Measurements from ENCODE around the gene RBFOX1.

RBFOX1 gene

DNA sequence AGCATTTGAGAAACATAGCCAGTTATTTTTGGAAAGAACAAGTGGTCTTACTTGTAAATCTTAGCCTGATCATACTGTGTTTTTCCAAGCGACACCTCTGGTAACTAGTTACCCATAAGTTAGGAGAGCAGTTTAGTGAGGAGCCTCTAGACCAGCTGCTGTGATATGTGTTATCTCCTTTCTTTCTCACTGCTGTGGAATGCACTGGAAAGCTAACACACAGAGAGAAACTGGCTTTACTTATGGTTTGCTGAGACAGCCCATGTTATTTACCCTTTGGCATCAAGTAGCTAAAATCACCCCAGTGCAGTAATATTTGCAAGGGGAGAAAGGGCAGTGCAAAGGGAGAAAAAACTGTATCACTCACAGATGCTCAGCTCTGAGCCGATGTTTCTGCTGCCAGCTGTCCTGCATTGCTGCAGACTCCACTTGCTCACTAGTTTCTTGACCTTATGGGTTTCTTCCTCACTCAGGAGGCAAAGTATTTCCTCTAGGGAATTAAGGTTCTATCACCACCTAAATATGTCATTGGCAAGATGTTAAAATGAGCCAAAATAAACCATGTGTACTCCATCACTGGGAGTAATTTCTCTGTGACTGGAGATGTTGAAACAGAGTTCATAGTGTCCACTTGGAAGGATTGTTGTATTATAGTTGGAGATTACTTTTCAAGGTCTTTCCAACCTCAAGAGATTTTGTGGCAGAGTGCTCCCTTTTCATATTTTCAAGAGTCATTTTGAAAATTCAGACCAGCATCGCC is 2.3 kb downstream of the RBFOX1 start:
- DNase-seq (ENCODE audit: low read depth) = no peak

DNA sequence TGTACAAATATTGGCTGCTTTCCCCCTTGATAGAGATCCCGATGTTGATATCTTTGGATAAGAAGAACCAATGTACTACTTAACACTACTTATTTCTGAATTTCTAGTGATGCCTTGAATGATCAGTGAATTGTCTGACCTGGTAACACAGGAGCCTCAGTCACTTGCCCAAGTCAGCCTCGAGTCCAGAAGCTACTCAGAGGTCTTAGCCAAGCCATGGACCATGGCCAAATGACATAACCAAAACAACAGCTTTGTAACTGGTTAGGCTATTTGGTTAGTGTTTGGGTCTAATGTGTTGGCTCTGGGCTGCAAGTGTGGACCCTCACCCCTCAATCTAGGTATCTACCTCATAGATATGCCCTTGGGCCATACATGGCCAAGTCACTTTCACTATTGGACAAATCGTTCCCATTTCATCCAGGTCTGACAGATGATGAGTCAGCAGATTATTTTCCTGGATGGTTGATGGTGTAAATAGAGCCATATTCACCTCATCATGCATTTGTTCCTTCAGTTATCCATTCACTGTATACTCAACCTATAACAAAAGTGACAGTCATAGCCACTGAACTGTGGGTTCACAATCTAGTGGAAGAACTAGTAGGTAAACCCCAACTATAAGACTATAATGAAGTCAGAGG is 3.5 kb downstream of the RBFOX1 start:
- DNase-seq (ENCODE audit: low read depth) = no peak

DNA sequence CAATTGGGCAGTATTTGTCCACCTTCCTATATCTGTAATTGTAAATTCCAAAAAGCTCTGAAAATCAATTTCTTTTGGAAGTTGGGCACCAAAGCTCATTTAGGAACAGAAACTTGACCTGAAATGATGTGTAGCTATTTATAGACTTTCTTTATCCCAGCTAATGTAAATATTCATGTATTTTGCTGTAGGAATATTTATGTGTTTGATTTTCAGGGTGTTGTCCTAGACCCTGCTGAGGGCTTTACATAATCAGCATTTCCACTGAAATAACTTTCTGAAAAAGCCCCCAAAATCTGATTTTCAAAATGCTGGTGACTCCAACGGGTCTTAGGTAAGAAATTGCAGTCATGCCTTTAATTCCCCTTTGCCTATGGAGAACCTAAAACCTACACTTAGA is 4.1 kb downstream of the RBFOX1 start:
- DNase-seq (ENCODE audit: low read depth) = no peak

- no peak for DNase-seq (ENCODE audit: low read depth)
Observed at GRCh38 chr16:7338826-7339225, 6.2 kb downstream of the RBFOX1 start.

GRCh38 chr16:7339700-7340099 is 7.1 kb downstream of the RBFOX1 start:
- no peak for DNase-seq (ENCODE audit: low read depth)

DNA sequence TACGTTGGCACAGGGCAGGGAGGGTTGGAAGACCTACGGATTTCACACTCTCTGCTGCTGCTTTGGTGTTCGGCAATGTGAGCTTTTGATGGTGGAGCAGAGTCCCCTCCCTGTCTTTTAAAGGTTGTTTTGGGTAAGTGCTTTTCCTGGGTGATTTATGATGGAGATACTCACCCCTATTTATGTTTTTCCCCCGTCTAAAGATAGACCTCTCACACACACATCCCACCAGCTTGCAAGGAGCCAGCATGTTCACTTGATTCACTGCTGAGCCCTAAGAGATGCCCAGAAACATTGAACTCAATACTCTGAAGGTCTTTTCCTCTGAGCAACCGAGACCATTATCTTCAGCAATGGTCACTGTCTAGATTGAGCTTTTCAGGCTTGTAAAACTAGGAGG is 8.3 kb downstream of the RBFOX1 start:
- DNase-seq (ENCODE audit: low read depth) = no peak

DNA sequence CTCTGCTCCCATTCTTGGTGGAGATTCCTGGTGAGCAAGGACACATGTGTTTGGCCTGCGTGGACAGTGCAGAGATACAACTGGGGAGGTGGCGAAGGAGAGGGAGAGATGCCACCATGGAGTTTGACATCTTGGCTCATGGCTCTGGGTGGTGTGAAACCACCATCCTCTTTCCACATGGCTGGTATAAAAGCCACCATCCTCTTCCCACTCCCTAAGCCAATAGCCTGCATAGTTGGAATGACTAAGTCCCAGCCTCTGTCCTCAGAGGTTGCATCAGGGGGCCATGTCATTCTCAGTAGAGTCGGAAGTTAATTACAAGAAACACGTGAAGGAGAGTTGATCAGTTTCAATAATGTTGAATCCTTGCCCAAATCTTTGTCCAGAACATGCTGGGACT is 10.0 kb downstream of the RBFOX1 start:
- DNase-seq (ENCODE audit: low read depth) = no peak

DNA sequence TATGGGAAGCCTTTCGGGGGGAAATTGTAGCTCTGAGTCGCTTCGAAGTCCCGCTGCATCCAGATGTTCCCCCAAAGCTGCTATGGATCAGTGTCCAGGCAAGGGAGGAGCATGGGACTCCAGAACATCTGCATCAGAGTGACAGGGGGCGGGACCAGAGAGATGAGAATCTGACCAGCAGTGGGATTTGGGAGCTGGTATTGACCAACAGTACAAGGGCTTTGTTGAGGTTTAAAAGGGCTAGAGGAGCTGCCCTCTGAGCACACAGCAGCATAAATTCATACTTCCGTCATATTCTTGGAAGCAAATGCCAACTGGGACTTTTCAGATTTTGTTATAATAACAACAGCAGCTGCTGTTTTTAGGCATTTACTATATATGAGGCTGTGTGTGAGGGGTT is 10.6 kb downstream of the RBFOX1 start:
- DNase-seq (ENCODE audit: low read depth) = no peak

DNA sequence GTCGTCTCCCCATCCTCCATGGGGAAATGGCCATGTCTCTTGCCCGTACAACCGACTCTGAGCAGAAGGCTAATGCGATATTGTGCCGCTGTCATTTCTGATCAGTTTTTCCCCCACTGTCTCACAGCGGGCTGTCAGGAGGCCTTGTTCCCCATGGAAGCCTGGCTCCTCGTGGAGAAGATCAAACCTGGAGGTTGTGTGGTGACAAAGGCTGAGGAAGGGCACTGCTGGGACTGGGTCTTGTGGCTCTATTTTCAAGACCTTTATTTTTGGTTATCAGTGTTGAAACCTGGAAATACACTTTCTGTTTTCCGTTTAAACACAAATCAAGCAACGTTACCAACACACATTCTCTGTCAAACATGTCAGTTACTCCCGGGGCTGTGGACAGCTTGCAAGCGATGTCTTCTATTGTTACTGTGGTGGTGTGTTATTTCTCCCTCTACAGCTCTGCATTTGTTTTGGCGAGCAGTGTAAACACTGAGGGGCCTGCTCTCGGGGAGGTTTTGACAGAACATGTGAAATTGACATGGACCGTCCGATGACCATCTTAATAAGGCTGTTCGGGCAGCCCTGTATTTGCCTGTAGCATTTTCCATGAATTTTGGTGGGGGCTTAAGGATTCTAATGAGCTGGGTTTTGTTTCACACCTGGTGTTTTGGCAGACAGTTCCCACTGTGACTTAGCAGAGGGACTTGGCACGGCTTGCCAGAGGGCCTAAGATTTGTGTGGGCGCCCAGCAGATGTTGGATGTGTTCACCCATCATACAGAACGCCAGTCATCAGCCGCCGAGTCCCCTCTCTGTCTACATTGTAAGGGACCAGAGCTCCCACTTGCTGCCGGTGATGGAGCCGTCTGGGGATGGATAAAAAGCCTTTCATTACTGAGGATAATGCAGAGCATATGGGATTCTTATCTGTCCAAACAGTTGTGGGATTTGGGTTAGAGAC is 12.5 kb downstream of the RBFOX1 start:
- DNase-seq (ENCODE audit: low read depth) = no peak

GRCh38 chr16:7350806-7351205 is 18.2 kb downstream of the RBFOX1 start:
- no peak for DNase-seq (ENCODE audit: low read depth)

DNA sequence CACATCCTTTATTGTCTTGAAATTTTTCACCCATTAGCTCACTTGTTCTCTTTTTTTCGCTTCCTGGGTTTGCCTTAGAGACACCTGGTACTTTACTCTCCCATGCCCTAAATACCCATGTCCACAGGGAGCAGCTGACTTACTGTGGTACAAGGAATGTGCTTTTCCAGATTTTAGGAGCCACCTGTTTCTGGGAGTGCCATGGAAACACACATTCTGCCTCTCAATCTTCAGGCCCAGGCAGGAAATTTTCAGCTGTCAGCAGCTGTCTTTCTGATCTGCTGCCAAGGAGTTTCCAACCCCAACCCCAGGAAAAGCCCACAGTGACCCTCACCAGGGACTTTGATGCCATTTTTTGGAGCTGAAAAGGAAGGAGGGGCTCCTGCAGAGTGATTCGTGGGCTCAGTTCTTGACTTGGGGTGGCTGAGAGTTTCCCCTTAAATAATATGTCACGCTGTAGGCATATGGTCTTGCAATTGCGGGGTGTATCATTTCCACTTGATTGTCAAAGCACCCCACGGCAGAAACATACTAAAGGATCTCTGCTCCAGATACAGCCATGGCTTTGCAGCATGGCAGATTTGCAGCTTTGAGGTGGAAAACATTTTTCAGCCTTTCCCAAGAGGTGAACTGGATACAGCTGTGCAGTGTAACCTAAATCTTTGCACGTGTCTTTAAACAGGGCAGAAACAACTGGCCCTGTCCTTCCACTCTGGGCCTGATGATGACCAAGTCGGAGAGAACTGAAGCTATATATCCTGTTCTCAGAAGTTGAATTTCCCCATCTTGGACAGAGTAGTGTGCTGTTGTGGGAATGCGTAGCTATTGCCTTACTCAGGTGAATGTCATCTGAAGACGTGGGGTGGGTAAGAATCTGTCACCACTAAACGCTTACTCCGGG is 19.2 kb downstream of the RBFOX1 start:
- DNase-seq (ENCODE audit: low read depth) = no peak

DNA sequence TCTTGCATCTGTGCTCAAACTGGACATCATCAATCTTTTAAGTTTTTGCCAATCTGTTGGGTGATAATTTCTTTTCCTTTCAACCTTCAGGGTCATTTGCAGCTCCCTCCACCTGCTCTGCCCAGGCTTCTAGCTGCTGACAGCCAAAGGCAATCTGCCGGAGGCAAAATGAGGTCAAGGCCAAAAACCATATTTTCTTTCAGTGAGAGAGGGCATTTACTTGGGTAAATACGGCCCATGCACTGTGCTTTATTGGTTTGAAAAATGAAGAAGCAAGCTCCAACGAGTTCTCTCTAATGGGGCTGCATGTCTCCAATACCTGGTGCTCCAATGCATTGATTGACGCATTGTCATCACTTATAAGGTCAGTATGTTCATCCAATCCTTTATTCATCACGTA is 23.1 kb downstream of the RBFOX1 start:
- no peak for DNase-seq (ENCODE audit: low read depth)

DNA sequence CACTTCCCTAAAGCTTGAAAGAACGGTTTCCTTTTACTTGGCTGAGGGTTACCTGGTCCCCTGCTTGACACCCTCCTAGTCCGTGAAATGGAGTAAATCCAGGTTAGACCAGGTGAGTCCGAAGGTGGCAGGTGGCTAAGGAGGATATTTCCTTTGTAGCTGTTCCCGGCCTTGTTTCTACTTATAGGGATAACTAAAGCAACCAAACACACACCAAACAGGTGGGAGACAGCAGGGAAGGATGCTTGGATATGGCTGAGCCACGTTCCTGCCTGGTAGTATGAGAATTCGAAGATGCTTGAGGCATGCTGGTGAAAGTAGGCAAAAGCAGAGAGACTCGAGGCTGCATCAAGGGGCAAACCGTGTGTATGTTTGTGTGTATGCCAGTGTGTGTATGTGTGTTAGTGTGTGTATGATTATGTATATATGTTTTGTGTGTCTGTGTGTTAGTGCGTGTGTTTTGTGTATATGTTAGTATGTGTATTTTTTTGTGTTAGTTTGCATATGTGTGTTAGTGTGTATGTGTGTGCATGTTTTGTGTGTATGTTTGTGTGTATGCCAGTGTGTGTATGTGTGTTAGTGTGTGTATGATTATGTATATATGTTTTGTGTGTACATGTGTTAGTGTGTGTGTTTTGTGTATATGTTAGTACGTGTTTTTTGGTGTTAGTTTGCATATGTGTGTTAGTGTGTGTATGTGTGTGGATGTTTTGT is 28.9 kb downstream of the RBFOX1 start:
- no peak for DNase-seq (ENCODE audit: low read depth)

- no peak for DNase-seq (ENCODE audit: low read depth)
Observed at GRCh38 chr16:7362231-7362630, 29.6 kb downstream of the RBFOX1 start.

DNA sequence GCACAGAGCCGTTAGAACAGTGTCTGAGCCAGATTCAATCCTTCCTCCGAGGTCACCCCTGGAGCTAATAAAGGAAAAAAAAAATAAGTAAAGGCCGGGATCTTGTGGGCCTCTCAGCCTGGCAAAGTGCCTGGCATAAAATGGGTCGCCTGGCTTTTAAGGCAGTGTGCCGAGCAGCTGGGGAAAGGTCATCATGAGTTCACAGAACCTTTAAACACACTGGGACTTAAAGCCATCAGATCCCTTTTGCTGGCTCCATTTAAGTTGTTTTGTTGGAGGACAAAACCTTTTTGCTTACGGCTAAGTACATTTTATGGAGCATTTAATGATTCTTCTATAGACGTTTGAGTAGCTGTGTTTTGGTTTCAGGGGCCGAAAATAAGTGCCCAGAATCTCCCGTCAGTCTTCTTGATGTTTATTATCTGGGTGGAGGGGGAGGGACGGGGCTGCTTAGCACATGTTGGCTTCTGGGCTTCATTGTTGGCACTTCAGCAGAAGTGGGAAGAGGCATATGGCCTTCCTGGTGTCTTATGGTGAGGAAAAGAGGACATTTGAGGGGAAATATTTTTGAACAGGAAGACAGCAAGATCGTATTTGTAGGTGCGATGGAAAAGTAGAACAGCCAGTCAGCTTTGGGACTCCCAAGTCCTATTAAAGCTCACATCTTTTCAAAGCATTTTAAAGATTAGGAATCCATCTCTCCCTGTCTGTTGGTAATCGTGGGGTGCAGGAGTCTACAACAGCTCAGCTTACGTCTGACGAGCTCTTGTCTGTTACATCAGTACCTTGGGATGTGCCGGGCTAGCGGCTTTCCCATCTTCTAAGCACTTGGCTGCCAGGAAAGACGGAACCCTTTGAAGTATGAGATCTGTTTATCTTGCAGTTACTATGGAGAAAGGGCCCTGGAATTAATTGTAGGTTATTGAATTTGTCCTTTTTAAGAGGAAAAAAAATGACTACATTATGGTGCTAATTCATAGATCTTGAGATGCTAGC is 31.1 kb downstream of the RBFOX1 start:
- DNase-seq (ENCODE audit: low read depth) = no peak

DNA sequence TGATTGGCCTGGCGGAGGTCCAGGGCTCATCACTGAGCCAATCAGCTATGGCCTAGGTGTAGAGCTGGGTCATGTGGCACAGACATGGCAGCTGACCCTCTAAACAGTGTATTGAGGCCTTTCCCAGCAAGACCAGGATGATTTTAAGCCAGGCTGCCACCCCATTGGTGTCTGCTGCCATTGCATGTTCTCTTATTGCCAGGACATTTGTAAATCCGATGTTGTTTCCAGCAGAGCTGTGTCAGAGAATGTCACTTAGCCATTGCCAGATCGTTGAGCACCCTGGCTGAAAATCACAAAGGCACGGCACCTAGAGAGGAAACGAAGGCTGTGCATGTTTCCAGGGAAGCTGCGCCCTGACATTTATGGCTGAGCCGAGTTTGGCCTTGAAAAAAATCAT is 33.4 kb downstream of the RBFOX1 start:
- no peak for DNase-seq (ENCODE audit: low read depth)

- no peak for DNase-seq (ENCODE audit: low read depth)
Observed at GRCh38 chr16:7366993-7367880, 34.6 kb downstream of the RBFOX1 start.

GRCh38 chr16:7369204-7369603 is 36.6 kb downstream of the RBFOX1 start:
- DNase-seq (ENCODE audit: low read depth) = no peak

- DNase-seq (ENCODE audit: low read depth) = no peak
Observed at GRCh38 chr16:7372095-7372494, 39.5 kb downstream of the RBFOX1 start.
